ENCODE results near the gene ANKRD65.
"Not testable (repeated sequence)": the region's sequence is repeated elsewhere in the genome, so short reads cannot be mapped to it uniquely, and the experiment has no call there.

The ANKRD65 gene

GRCh38 chr1:1421147-1421906 lies at the start of gene ANKRD65:
Gene ANKRD65 (minus strand): TSS chr1:1421276. CDS start chr1:1421005, 271 bp downstream.
- peak; percentile 15 for DNase-seq

GRCh38 chr1:1468196-1468985 lies 47.3 kb upstream of the ANKRD65 start:
- DNase-seq, result not testable (repeated sequence)

- DNase-seq, result no peak
Measured at GRCh38 chr1:1463312-1463711, 42.2 kb upstream of the ANKRD65 start.

GRCh38 chr1:1462318-1462966 lies 41.4 kb upstream of the ANKRD65 start:
- no peak for DNase-seq

GRCh38 chr1:1461721-1462317 lies 40.7 kb upstream of the ANKRD65 start:
- DNase-seq, result no peak

- DNase-seq, result no peak
Measured at GRCh38 chr1:1460540-1461130, 39.6 kb upstream of the ANKRD65 start.

GRCh38 chr1:1459711-1460110 lies 38.6 kb upstream of the ANKRD65 start:
- DNase-seq, result not testable (repeated sequence)

GRCh38 chr1:1459156-1459555 lies 38.1 kb upstream of the ANKRD65 start:
- DNase-seq, result not testable (repeated sequence)

GRCh38 chr1:1456683-1457255 lies 35.7 kb upstream of the ANKRD65 start:
- DNase-seq, result not testable (repeated sequence)

- DNase-seq, result not testable (repeated sequence)
Measured at GRCh38 chr1:1455934-1456333, 34.9 kb upstream of the ANKRD65 start.

- DNase-seq, result no peak
Measured at GRCh38 chr1:1455366-1455884, 34.3 kb upstream of the ANKRD65 start.

GRCh38 chr1:1454286-1455056 lies 33.4 kb upstream of the ANKRD65 start:
- not testable (repeated sequence) for DNase-seq

- no peak for DNase-seq
Measured at GRCh38 chr1:1452882-1453281, 31.8 kb upstream of the ANKRD65 start.

GRCh38 chr1:1452365-1452739 lies 31.3 kb upstream of the ANKRD65 start:
- not testable (repeated sequence) for DNase-seq

- no peak for DNase-seq
Measured at GRCh38 chr1:1451696-1452364, 30.8 kb upstream of the ANKRD65 start.

GRCh38 chr1:1450616-1451015 lies 29.5 kb upstream of the ANKRD65 start:
- DNase-seq, result not testable (repeated sequence)

GRCh38 chr1:1449099-1449739 lies 28.1 kb upstream of the ANKRD65 start, which contains the start of gene ATAD3C:
Gene ATAD3C (plus strand): TSS chr1:1449689. CDS start chr1:1450684, 995 bp downstream.
- no peak for DNase-seq

- DNase-seq, result not testable (repeated sequence)
Measured at GRCh38 chr1:1446631-1447030, 25.6 kb upstream of the ANKRD65 start.

GRCh38 chr1:1442069-1442770 lies 21.1 kb upstream of the ANKRD65 start:
- no peak for DNase-seq

Measured in NCI-H1092 treated with DMSO at 0.1 percent for 48 hours (cell line).